Measurements from ENCODE around the gene SYNE2. TPM values are rescaled to one million over a fixed set of nuclear protein-coding genes. Genes with fewer than 3 reads are reported as not detected.
A peak's percentile ranks its signal among the peaks of the same experiment; 100 is the strongest.

Gene SYNE2
- total RNA-seq, 2 experiments from 2014 or later = 192 to 218 TPM

DNA sequence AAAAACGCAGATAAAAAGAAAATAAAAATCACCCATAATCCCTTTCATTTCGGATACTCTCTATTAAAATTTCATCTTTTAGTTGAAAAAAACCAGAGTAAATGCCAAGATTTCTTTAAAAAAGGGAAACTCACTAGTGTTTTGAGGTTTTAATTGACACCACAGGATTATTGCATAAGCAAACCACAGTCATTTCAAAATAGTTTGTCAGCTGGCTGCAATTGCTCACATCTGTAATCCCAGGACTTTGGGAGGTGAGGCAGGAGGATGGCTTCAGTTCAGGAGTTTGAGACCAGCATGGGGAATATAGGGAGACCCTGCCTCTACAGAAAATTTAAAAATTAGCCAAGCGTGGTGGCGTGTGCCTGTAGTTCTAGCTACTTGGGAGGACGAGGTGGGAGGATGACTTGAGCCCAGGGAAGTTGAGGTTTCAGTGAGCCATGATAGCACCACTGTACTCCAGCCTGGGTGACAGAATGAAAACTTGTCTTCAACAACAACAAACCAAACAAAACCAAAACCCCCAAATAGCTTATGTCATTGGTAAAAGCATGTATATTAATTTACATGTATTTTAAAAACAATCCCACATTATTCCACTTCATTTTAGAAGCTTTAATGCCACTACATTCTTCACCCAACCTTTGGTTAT lies 48.8 kb downstream of the SYNE2 start:
- CTCF ChIA-PET = interaction anchor here (0.6 to 1.0 kb wide), 2 partner anchors 37 to 556 kb away, joined by 3 read pairs; no protein-coding TSS in a partner anchor
- peaks cover 4% of the 10 kb centered on the region for H3K9me3 Mint-ChIP-seq
- peaks cover 40% of the 10 kb centered on the region for H3K4me1 Mint-ChIP-seq
- H3K36me3 Mint-ChIP-seq (ENCODE audit: low read depth) = peaks cover 43% of the 10 kb centered on the region
- POLR2A ChIA-PET = no interaction called here
- H3K27me3 Mint-ChIP-seq = no peaks in the 10 kb centered on the region
- H3K4me3 Mint-ChIP-seq = no peak overlapping the region
- H3K27ac Mint-ChIP-seq = peak overlapping the region; percentile 55
- DNase-seq = no peak

DNA sequence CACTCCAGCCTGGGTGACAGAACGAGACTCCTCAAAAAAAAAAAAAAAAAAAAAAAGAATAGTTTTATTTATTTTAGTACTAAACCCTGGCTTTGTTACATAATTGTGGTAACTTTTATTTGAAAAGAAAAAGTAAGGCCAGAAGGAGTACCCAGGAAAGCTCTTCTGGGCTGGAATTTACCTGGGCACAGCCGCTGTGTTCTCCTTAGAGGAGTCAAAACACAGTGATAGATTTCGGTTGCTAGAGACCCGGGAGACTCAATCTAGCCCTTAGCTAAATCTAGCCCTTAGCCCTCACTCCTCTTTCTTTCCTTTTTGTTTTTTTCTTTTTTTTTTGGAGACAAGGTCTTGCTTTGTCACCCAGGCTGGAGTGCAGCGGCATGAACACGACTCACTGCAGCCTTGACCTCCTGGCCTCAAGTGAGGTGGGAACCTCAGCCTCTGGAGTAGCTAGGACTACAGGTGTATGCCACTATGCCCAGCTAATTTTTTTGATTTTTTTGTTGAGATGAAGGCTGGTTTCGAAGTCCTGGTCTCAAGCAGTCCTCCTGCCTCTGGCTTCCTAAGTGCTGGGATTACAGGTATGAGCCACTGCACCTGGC lies 49.7 kb downstream of the SYNE2 start:
- POLR2A ChIA-PET = interaction anchor here (0.6 kb wide), 1 partner anchor 36 kb away, joined by 3 read pairs; no protein-coding TSS in a partner anchor
- no peak for DNase-seq
- no peaks in the 10 kb centered on the region for H3K27me3 Mint-ChIP-seq

DNA sequence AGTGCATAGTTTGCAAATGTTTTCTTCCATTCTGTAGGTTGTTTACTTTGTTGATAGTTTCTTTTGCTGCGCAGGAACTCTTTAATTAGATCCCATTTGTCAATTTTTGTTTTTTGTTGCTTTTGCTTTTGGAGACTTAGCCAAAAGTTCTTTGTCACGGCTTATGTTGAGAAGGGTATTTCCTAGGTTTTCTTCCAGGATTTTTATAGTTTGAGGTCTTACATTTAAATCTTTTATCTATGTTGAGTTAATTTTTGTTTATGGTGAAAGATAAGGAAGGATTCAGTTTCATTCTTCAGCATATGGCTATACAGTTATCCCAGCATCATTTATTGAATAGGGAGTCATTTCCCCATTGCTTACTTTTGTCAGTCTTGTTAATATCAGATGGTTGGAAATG lies 51.9 kb downstream of the SYNE2 start:
- Mint-ChIP-seq H3K36me3 (ENCODE audit: low read depth) (peaks cover 49% of the 10 kb centered on the region), H3K9me3 (peaks cover 4% of the 10 kb centered on the region), H3K4me1 (peaks cover 57% of the 10 kb centered on the region), H3K27ac (no peak overlapping the region), H3K4me3 (no peak overlapping the region), H3K27me3 (no peaks in the 10 kb centered on the region)
- no peak for DNase-seq
- ChIA-PET CTCF (no interaction called here), POLR2A (no interaction called here)

More for the DNA sequence above, 49.7 kb downstream of the SYNE2 start:
- no peak overlapping the region for H3K4me3 Mint-ChIP-seq
- CTCF ChIA-PET = interaction anchor here (0.6 kb wide), 2 partner anchors 20 to 767 kb away, joined by 3 to 4 read pairs; no protein-coding TSS in a partner anchor
- H3K36me3 Mint-ChIP-seq (ENCODE audit: low read depth) = peaks cover 46% of the 10 kb centered on the region
- H3K9me3 Mint-ChIP-seq = peaks cover 4% of the 10 kb centered on the region
- H3K4me1 Mint-ChIP-seq = peaks cover 39% of the 10 kb centered on the region
- H3K27ac Mint-ChIP-seq = no peak overlapping the region

DNA sequence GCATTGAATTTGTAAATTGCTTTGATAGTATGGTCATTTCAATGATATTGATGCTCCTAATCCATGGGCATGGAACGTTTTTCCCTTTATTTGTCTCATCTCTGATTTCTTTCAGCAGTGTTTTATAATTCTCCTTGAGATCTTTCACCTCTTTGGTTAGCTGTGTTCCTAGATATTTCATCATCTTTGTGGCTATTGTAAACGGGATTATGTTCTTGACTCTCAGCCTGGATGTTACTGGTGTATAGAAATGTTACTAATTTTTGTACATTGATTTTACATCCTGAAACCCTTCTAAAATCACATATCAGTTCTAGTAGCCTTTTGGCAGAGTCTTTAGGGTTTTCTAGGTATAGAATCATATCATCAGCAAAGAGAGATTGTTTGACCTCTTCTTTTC lies 52.6 kb downstream of the SYNE2 start:
- no peaks in the 10 kb centered on the region for H3K27me3 Mint-ChIP-seq

DNA sequence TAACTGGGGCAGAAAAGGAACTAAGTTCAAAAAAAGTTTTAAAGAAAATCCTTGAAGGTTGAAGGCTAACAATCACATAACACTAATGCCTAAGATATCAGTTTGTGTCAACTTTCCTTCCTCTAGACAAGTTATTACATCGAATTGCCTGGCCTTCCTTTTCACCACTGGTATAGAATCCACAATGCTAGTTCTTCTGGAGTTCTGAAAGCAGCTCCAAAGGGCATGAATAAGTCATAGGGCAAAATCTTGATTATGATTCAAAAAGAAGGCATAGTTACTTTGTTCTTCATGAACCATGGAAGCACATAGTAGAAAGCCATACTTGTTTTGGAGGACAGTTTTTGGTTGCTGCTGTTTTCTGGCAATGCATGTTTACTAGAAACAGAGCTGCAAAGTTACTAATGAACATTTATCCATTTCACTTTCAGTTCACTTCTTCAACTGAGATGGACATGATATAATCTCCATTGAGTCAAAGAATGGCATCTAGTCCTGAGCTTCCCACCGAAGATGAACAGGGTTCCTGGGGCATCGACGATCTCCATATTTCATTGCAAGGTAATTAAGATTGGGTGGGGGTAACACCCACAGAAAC lies 56.0 kb downstream of the SYNE2 start:
- CTCF ChIA-PET = interaction anchor here (1.3 kb wide), 1 partner anchor 28 kb away, joined by 3 read pairs; no protein-coding TSS in a partner anchor
- Mint-ChIP-seq H3K4me3 (peak overlapping the region; percentile 32), H3K9me3 (no peaks in the 10 kb centered on the region), H3K36me3 (ENCODE audit: low read depth) (peaks cover 58% of the 10 kb centered on the region), H3K27me3 (no peaks in the 10 kb centered on the region), H3K27ac (peak overlapping the region; percentile 68), H3K4me1 (peaks cover 47% of the 10 kb centered on the region)
- POLR2A ChIA-PET = no interaction called here
- DNase-seq = no peak

More for the DNA sequence above, 52.6 kb downstream of the SYNE2 start:
- CTCF ChIA-PET = no interaction called here
- Mint-ChIP-seq H3K4me3 (no peak overlapping the region), H3K9me3 (peaks cover 2% of the 10 kb centered on the region), H3K36me3 (ENCODE audit: low read depth) (peaks cover 50% of the 10 kb centered on the region), H3K4me1 (peaks cover 58% of the 10 kb centered on the region), H3K27ac (no peak overlapping the region)
- POLR2A ChIA-PET = no interaction called here
- no peak for DNase-seq

DNA sequence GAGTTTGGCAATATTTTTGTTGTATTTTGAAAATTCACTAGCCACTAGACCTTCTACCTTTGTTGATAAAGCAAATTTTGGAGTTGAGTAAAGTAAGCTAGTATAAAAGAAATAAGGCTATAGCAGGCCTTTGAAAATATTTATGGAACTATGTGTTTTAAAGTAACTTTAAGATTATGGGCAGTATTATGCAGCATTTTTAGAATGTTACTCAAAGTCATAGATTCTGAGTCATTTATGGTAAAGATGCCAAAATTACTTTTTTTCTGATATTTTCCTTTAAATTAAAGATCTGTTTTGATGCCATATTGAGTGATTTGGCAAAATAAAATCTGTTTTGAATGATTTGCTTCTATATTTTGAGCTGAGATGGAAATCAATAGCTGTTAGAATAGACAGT lies 57.2 kb downstream of the SYNE2 start:
- peaks cover 40% of the 10 kb centered on the region for H3K4me1 Mint-ChIP-seq
- DNase-seq = no peak
- ChIA-PET POLR2A (no interaction called here), CTCF (no interaction called here)
- H3K9me3 Mint-ChIP-seq = no peaks in the 10 kb centered on the region
- no peak overlapping the region for H3K4me3 Mint-ChIP-seq
- no peak overlapping the region for H3K27ac Mint-ChIP-seq
- peaks cover 55% of the 10 kb centered on the region for H3K36me3 Mint-ChIP-seq (ENCODE audit: low read depth)
- no peaks in the 10 kb centered on the region for H3K27me3 Mint-ChIP-seq

DNA sequence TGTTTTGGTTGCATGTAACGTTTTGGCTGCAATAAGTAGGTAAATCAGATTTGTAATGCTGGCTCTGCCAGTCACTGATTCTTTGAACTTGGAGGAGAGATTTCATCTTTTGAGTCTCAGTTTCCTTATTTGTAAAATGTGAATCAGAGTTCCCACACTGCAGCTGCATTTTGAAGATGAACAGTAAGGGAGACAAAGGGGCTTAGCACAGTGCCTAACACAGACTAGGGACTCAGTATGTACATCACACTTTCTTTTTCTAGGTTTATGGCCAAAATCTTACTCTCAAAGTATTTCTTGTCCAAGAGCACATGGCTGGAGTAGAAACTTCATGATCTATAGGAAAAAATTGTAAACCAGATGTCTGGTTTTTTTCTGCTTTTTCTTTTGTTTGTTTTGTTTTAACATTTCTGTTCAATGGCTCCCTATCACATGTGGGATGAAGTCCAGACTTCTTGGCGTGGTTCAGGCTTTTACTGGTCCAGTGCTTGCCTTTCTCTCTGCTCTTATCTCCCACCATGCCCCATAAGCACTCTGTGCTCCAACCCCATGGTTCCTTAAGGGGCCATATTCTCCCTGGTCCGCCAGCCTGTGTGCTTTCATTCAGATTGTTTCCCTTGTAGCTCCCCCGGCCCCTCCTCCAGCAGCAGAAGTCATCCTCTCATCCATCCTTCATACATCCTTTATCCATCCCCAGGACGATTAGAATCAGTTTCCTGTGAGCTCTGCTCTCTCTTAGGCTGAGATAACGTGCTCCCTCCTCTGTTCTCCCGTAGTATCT lies 58.0 kb downstream of the SYNE2 start:
- CTCF ChIA-PET = interaction anchor here (1.5 kb wide), 1 partner anchor 22 kb away, joined by 3 read pairs; no protein-coding TSS in a partner anchor
- H3K9me3 Mint-ChIP-seq = no peaks in the 10 kb centered on the region
- peaks cover 40% of the 10 kb centered on the region for H3K4me1 Mint-ChIP-seq
- no peaks in the 10 kb centered on the region for H3K27me3 Mint-ChIP-seq
- peaks cover 53% of the 10 kb centered on the region for H3K36me3 Mint-ChIP-seq (ENCODE audit: low read depth)
- no peak for DNase-seq
- no peak overlapping the region for H3K27ac Mint-ChIP-seq
- POLR2A ChIA-PET = no interaction called here
- no peak overlapping the region for H3K4me3 Mint-ChIP-seq

DNA sequence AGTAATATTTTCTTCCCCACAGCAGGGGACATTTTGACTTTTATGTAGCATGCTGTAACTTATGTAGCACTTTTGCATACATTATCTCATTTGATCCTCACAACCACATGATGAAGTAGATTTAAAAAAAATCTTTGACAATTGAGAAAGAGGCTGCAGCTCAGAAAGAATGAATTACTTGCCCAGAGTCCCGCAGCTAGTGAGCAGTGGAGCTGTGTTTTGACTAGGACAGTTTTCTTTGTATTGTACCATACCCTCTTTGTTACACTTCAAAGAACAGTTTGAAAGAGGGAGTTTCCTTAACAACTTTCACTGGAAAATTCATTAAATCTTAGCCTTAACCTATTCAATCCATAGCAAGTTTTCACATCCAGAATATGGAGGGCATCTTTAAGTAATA lies 58.6 kb downstream of the SYNE2 start:
- peaks cover 40% of the 10 kb centered on the region for H3K4me1 Mint-ChIP-seq
- CTCF ChIA-PET = interaction anchor here (1.5 kb wide), 1 partner anchor 22 kb away, joined by 3 read pairs; no protein-coding TSS in a partner anchor

DNA sequence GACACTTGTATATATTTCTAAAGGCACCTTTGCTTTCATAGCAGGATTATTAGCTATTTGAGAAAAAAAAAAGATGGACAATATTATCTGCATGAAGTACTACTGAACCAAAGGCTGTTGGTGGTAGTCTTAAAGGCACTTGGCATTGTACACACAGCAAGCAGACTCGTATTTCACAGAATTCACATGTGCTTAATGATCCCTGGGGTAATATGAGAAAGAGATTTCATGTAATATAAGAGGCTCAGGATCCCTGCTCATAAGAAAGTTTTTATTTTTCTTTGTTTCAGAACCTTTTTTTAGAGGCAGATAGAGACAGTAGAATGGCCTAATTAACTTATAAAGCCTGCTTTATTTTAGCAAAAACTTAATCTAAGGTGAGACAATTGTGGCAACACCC lies 59.5 kb downstream of the SYNE2 start:
- ChIA-PET CTCF (interaction anchor here (1.5 kb wide), 1 partner anchor 21 kb away, joined by 3 read pairs; no protein-coding TSS in a partner anchor), POLR2A (no interaction called here)
- no peak for DNase-seq
- Mint-ChIP-seq H3K4me1 (peaks cover 39% of the 10 kb centered on the region), H3K4me3 (no peak overlapping the region), H3K27ac (no peak overlapping the region), H3K36me3 (ENCODE audit: low read depth) (peaks cover 53% of the 10 kb centered on the region), H3K9me3 (no peaks in the 10 kb centered on the region), H3K27me3 (no peaks in the 10 kb centered on the region)

More for the DNA sequence above, 58.6 kb downstream of the SYNE2 start:
- no peak overlapping the region for H3K4me3 Mint-ChIP-seq
- peaks cover 54% of the 10 kb centered on the region for H3K36me3 Mint-ChIP-seq (ENCODE audit: low read depth)
- no peaks in the 10 kb centered on the region for H3K27me3 Mint-ChIP-seq
- H3K27ac Mint-ChIP-seq = no peak overlapping the region
- H3K9me3 Mint-ChIP-seq = no peaks in the 10 kb centered on the region
- DNase-seq = no peak
- POLR2A ChIA-PET = no interaction called here

DNA sequence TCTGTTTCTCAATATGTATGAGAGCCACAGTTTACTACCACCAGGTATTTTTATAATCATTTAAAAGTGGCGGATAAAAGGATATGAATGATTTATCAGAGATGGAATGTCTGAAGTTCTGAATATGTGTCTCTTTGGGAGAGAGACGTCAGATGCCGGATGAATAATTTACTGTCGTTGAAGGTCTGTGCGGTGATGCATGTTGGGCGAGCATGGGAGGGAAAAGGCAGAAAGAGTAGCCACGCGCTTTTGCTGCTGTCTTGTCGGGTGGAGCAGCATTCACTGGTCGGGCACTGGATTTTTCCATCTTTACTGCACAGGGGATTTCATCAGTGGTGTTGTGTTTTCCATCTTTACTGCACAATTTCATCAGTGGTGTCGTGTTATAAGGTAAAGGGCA lies 65.6 kb downstream of the SYNE2 start:
- DNase-seq = no peak
- Mint-ChIP-seq H3K4me1 (peaks cover 9% of the 10 kb centered on the region), H3K4me3 (no peak overlapping the region), H3K9me3 (no peaks in the 10 kb centered on the region), H3K27me3 (no peaks in the 10 kb centered on the region), H3K36me3 (ENCODE audit: low read depth) (peaks cover 28% of the 10 kb centered on the region), H3K27ac (no peak overlapping the region)
- POLR2A ChIA-PET = interaction anchor here (1.2 kb wide), 1 partner anchor 14 kb away, joined by 3 read pairs; no protein-coding TSS in a partner anchor
- CTCF ChIA-PET = interaction anchor here (1.9 kb wide), 1 partner anchor 11 kb away, joined by 5 read pairs; no protein-coding TSS in a partner anchor

DNA sequence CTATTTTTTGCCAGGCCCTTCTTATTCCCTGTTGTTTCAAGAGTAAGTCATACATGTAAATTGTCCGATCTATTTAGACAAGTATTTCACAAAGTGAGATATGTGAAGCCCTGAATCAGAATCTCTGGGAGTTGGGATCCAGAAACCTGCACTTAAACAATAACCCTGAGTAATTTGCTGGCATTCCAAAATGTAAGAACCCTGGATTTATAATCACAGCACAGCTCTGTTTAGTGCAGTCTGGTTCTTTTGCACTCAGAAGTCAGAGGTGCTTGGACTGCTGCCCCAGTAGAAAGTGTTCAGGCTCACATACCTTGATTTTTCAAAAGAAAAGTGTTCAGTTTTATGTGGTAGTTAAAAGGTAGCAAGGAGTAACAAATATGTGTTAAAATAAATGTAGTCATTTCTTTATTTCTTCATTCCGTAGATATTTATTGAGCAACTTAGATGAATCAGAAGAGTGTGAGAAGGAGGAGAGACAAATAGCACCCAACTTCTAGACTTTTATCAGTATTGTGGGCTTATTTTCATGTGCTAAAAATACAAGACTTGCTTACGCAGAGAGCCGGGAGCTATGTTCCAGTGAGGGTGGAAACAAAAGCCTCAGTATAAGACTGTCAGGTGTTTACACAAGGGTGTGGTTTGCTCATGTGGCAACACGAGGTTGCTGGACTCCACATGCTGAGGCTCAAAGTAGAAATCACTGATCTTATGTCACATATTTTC lies 70.1 kb downstream of the SYNE2 start:
- Mint-ChIP-seq H3K36me3 (ENCODE audit: low read depth) (peaks cover 44% of the 10 kb centered on the region), H3K4me3 (no peak overlapping the region), H3K27me3 (no peaks in the 10 kb centered on the region), H3K27ac (no peak overlapping the region), H3K9me3 (peaks cover 4% of the 10 kb centered on the region), H3K4me1 (peaks cover 11% of the 10 kb centered on the region)
- POLR2A ChIA-PET = no interaction called here
- no peak for DNase-seq
- CTCF ChIA-PET = interaction anchor here (0.6 to 0.7 kb wide), 2 partner anchors 20 to 26 kb away, joined by 3 read pairs; no protein-coding TSS in a partner anchor

DNA sequence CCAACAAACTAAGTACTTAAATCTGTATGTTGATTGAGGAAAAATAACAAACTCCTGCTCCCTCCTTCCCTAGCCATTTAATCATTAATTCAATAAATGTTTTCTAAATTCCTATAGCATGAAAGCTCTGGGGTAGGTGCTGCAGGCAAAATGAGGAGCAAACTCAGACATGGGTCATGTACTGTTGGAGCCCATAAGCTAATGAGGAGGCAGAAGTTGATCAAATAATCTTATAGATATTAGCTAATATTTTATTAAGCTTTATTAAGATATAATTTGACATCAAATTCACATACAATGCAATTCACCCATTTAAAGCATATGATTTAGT lies 70.6 kb downstream of the SYNE2 start:
- Mint-ChIP-seq H3K9me3 (peaks cover 4% of the 10 kb centered on the region), H3K4me1 (peaks cover 14% of the 10 kb centered on the region), H3K27ac (no peak overlapping the region), H3K27me3 (no peaks in the 10 kb centered on the region), H3K4me3 (no peak overlapping the region), H3K36me3 (ENCODE audit: low read depth) (peaks cover 47% of the 10 kb centered on the region)
- ChIA-PET POLR2A (no interaction called here), CTCF (interaction anchor here (0.7 kb wide), 1 partner anchor 26 kb away, joined by 3 read pairs; no protein-coding TSS in a partner anchor)
- DNase-seq = no peak
